CD4-positive, alpha-beta T cell treated with Interferon gamma for 1 hour (primary cell): Measurements from ENCODE around the gene ABCC3.
"Not testable (repeated sequence)": the region's sequence is repeated elsewhere in the genome, so short reads cannot be mapped to it uniquely, and the experiment has no call there.

Experiments used
- DNase-seq: peaks from one replicate; pipeline ENCODE4 v3.0.0-alpha.2; 2020

ABCC3 gene

DNA sequence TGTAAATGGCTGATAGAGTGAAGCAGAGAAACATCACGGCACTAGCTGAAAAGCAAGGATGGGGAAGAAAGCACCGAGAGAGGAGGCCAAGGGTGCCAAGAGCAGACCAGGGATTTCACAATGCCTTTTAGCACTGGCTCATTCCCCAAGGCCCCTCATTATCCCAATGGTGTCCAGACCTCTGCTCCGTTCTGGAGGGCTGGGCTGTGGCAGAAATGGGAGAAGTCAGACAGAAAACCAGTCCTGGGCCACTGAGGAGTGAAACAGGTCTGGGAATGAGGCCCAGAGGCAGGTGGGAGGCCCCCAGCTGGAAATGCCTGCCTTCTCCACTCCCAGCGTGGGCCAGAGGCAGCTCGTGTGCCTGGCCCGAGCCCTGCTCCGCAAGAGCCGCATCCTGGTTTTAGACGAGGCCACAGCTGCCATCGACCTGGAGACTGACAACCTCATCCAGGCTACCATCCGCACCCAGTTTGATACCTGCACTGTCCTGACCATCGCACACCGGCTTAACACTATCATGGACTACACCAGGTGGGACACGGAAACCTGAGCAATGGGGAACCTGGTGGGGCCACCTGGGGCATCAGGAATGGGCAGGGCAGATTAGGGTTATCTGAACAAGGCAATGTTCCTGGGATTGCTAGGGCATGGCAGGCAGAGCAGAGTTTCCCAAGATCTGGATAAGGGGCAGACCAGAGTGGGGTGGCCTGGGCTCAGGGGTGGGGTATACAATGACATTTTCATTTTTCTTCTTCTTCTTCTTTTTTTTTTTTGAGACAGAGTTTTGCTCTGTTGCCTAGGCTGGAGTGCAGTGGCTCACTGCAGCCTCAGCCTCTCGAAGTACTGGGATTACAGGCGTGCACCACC is 52.8 kb downstream of the ABCC3 start:
- DNase-seq: no peak

DNA sequence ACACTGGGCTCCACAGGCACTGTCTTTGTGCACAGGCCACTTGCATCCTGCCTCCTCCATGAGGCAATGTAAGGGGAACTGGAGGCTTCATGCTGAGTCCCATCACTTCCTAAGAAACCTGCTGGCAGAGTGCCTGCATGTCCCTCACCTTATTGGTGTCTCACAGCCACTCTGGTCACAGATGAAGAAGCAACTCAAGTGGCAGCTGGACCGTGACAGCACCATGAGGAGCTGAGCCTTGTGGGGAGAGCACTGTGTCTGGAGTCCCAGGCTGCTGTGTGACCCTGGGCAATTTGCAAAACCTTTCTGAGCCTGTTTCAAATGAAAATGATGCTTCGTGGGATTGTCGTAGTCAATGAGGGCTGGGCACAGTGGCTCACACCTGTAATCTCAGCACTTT is 53.6 kb downstream of the ABCC3 start:
- no peak for DNase-seq

DNA sequence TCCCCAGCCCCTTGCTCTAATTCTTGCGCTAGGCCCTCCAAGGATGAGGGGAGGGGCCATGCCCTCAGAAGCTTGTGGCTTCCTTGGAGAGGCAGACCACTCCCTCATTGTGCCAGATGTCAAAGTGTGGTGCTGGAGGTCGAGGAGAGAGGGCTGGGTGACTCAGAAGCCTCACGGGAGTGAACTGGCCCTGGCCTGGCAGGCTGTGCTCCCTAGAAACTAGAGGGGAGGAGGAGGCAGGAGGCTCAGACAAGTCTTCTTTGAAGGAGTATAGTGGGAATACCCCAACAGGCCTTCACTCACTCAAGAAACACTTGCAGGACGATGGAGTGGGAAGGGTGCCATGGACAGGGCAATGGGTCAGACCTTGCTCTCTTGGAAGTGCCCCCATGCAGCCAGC is 54.6 kb downstream of the ABCC3 start:
- DNase-seq: no peak

DNA sequence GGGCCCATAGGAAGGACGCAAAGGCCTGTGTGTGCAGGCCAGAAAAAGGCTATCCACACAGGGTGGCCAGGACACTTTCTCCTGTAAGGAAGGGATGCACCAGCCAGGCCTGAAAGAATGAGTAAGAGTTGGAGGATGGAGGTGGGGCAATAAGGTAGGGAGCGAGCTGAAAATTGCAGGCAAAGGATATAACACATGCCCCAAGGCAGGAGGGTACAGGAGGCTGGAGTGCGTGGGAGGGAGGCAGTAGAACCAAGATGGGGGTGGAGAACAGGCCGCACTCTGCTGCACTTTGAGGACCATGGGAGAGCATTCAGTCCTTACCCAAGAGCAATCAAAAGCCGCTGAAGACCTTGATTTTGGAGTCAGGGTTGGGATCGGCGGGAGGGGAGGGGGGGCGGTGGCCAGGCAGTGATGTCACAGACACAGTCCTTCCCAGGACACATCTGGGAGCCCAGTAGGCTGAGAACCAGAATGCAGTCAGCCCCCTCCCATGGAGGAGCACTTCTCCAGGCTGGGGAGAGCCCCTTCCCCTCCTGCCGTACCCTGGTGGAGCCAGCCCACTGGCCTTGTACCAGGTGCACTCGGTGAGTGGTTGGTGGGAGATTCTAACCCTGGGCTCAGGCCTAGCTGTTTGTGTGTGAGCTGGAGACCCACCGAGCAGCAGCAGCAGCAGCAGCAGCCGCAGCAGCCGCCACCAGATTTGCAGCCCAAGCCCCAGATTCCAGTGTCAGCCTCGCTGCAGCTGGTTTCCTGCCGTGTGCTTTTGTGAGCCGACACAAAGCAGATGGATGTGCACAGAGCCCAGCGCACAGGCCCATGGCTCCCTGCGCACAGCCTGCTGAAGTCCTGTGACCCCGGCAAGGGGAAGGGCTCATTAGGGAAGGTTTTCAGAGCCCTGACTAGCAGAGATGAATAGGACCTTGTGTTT is 55.5 kb downstream of the ABCC3 start:
- DNase-seq: no peak

DNA sequence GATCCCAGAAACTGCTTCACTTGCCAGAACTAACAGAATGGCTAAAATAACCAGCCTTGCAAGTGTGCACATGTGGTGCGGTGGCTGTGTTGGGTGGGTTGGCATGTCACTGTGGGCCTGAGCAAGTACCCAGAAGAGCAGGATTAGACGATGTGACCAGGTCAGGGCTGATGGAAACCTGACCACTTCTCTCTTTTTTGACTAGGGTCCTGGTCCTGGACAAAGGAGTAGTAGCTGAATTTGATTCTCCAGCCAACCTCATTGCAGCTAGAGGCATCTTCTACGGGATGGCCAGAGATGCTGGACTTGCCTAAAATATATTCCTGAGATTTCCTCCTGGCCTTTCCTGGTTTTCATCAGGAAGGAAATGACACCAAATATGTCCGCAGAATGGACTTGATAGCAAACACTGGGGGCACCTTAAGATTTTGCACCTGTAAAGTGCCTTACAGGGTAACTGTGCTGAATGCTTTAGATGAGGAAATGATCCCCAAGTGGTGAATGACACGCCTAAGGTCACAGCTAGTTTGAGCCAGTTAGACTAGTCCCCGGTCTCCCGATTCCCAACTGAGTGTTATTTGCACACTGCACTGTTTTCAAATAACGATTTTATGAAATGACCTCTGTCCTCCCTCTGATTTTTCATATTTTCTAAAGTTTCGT is 56.3 kb downstream of the ABCC3 start:
- DNase-seq: no peak

DNA sequence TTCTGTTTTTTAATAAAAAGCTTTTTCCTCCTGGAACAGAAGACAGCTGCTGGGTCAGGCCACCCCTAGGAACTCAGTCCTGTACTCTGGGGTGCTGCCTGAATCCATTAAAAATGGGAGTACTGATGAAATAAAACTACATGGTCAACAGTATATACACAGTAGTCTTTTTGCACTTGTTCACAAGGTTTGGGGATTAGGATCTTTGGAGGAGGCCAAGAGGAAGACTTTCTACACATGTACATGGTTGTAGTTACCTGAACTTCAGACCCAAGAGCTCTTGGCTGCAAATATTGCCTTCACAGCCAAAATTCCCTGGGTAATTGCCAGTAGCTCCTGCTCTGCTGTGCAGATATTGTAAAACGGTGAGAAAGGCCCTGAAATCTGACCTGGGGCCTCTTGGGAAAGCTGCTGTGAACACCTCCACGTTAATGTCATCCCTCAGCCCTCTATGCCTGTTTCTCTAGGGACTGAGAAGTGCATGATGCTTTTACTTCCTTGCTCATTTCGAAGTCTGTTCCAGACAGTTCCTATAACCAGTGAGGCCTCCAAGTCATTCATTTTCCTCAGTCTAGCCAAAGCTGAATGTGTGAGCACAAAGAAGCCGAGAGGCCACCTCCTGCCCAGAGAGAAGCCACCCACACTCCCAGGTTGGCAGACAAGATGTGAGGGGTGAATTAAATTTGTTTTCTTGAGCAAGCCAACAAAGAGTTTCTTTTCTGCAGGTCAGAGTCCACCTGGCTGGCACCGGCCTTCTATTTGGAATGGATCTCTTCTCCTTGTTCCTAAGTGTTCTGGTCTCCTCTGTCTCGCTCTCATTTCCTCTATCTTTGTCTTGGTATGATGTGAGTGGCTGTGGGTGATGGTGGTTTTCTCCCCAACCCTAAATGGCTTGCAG is 57.1 kb downstream of the ABCC3 start:
- no peak for DNase-seq

DNA sequence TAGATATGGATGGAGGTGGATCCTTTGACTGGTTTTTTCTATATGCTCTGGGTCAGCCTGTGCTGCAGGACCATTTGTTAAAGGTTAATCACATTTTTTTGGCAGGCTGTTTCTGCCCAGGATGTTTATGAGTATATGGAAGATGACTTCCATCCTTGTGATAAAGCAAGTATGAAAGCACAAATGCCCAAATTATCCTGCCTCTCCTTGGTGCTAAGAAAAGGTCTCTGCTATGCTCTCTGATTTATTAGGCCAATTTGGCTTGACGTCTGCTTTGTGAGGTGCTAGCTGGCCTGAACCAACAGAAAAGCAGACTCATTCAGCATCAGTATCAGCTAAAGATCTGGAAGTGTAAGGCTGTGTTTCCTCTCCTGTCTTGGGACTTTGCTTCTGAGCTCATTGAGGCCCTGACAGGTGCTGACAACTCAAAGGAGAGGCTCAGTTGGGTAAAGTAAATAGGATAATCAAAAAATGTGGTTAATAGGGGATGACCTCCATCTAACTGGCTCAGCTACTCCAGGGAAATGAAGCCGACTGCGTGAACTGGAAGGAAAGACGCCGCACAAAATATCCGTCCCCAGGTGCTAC is 57.9 kb downstream of the ABCC3 start:
- no peak for DNase-seq

DNA sequence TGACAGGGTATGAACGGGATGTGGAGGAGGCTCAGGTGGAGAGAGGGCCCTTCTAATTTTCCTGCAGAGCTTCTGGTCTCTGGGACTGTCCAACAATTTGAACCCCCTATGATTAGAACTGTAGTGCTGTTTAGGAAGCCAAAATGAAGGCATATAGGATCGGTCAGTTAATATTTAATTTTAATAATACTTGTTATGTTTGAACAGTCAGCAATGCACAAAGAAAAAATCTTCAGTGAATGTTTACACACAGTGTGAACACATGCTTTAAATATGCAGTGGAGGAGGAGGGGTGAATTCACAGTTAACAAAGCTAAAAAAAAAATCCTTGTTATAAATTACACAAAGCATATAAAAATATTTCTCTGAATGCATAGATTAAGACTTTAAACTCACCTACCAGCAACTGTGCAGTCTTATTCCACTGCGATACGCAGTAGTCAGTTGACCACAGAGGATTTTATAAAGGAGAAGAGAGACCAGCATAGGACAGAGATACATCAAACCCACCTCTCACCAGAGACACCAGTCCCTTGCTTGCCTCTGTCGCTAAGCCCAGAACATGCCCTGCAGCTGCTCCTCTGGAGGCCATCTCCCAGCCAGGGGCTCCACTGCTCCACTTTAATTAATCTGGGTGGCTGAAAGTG is 58.5 kb downstream of the ABCC3 start:
- DNase-seq: no peak

DNA sequence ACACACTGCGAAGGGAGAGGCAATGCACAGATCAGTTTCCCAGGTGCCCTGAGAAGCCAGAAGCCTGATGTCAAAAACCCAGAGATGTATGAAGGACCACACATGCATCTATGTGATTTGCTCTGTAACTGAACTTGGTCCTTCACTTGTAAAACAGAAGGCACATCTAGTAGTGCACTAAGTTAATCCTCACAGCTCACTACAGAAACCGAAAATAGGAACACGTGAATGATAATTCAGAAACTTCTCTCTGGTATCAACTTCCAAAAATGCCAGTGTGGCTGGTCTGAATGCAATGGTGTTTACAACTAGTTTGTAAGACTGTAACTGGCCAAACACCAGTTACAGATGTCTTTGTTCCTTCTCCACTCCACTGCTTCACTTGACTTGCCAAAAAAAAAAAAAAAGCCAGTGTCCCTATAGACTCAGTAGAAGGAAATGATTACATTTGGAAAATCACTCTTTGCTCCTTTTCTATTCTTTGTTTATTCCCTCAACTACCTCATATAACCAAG is 61.7 kb downstream of the ABCC3 start:
- no peak for DNase-seq

DNA sequence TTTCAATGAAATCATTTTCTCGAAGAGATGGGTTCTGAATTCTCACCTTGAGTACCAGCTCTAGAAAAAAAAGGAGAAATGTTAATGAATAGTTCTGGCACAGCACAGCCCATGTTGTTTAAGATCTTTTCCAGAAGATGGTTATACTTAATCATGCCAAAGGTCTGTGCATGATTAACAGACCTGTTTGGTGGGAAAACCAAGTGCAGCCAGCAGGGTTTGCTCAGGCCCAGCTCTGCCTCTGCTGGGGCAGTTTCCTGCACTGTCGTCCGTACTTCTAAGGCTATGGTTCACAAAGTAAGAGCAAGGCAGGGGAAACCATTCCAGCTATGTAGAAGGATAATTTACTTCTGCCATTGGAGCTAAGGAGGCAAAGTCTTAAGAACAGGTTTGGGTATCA is 62.4 kb downstream of the ABCC3 start:
- DNase-seq: no peak

DNA sequence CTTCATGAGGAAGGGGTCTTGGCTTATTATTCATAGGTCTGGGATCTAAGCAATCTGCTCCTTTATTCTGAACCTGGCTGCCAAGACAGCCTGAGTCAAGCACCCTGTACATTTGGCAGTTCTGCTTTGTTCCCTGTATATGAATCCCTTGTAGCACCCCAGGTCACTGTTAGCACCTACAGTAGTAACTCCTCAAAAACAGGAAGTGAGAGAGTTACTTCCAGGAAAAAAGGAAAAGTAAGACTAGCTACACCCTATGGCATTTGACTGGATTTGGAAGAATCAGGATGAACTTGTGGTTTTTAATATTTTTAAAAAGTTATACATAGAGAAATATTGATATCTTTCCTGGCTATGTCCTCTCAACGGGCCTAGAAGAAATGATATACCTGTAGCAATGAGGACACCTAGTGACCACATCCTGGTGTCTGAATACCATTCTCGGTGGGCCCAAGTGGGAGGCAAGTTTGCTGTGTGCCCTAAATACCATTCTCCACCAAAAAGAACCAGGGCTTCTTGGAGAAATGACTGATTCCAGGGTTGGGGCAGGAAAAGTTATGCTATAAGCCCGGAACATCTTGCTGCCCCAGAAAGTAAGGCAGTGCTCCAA is 63.1 kb downstream of the ABCC3 start:
- DNase-seq: no peak

DNA sequence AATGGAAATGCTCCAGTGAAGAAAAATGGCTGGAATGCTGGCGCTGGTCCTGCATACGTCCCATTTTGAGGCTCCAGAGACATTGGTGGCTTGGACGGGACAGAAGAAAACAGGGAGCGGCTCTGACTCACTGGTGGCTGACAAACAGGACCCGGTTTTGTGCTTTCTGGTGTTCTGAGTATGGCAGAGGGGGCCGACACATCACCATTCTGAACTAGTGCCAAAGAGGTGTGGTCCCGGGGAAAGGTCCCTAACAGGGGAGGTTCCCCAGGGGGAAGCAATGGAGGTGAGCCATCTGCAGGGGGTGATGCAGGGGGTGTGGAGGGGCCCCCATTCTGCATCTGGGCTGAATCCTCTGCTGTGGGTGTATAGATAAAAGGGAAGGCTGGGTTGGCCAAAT is 64.7 kb downstream of the ABCC3 start:
- no peak for DNase-seq

DNA sequence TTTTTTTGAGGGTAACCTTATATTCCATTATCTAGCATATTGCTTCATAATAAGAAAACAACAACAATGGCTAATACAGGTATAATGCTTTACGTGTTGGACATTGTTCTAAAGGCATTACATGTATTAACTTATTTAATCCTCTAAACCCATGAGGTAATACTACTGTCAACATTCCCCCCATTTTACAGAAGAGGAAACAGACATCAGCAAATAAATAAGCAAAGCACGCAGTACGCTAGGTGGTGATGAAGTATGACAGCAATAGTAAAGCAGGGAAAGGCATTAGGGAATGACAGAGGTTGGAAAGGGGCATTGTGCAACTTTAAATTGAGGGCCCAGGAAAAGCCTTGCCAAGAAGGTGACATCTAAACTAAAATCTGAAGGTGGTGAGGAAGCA is 68.5 kb downstream of the ABCC3 start:
- DNase-seq: no peak

DNA sequence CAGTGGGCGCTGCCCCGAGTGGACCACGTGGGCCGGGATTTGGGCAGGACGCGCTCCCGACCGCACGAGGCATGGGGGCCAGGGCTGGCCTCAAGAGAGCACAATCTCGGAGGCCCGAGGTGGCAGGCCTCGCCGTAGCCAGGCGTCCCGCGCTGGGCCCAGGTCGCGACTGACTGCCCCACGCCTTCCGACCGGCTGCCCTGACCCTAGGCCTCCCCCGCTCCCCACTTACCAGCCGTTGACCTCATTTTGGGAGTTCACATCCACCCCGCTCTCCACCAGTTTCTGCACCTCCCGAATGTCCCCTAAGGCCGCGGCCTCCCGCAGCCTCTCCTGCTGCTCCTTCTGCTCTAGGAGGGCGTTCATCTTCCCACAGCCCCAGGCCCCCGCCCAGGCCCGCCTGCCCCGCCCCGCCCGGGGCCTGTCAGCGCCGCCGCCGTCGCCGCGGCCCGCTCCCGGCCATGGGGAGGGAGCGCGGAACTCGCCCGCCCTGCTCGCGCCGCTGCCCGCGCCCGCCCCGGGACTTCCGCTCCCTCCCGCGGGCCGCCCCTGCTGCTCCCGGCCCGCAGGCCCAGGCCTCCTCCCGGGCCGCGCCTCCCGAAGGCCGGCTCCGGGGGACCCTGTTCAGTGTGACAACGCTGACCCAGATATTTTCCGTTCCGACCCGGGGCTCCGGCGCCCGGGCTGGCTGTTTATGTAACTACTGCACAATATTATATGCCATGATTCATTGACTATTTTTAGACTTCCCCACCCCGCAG is 72.8 kb downstream of the ABCC3 start, which contains the start of gene ANKRD40:
TSS of gene ANKRD40 (minus strand) at position 626 of the 761 bp plus-strand sequence. CDS start at position 366, 260 bp downstream.
- peak; percentile 87 for DNase-seq

DNA sequence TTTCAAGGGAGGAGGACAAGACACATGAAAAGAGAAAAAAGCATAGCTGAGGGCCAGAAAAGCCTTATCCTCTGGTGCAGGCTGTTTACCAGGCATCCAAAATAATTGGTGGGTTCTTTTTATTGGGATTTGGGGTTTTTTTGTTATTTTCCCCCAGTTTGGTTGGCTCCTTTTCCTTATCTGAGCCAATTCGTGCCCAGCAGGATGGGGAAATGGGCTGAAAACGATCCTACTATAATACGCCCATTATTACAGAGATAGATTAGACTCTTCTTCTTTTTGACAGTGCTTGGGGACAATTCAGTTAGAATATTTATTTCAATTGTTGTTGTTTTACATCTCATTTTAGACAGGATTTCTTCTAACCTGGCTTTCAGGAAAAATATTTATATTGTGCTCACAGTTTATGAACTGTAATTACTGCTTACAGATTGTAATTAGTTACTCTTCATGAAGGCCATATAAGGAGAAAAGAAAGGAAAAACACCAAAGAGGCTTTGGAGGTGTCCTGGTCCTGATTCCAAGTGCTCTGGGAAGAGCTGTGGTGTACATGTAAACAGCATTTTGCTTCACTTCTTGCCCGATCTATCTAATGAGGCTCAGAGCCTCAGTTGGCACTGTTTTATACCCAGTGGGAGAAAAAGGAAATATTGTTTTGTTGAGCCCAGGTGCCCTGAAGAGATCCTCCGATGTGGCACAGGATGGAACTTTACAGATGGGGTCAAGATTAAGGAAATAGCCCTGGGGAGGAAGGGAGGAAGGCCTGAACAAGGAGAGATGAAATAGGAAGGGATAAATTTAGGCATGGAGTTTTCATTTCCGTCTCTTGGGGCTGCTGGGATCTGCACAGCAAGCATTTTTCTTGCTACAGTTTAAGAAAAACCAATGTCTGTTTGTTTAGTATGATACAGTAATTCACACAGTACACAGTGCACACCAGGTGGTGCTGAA is 73.6 kb downstream of the ABCC3 start:
- no peak for DNase-seq

DNA sequence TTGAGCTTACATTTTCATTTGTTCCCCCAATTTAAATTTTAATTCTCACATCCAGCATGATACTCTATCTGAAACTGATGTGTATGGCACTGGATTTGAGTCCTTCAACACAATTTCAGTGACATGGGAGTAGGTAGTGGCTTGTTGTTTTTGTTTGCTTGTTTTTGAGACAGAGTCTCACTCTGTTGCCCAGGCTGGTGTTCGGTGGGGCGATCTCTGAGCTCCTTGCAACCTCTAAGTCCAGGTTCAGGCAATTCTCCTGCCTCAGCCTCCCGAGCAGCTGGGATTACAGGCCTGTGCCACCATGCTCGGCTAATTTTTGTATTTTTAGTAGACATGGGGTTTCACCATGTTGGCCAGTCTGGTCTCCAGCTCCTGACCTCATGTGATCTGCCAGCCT is 74.4 kb downstream of the ABCC3 start:
- DNase-seq: not testable (repeated sequence)

DNA sequence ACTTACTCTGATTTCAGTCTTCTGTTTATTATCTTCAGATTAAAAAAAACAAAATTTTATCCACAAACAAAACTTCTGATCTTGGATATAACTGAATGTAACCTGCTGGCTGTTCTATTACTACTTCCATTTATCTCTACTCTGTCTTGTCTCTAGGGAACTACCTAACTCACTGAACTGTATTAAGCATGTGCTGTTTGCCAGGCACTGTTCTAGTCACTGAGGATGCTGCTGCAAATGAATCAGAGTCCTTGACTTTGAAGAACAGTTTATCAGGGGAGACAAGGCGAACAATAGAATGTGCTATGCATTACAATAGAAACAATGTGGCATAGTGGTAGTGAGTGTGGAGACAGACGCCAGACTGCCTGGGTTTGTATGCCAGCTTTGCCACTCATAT is 75.3 kb downstream of the ABCC3 start:
- DNase-seq: no peak

DNA sequence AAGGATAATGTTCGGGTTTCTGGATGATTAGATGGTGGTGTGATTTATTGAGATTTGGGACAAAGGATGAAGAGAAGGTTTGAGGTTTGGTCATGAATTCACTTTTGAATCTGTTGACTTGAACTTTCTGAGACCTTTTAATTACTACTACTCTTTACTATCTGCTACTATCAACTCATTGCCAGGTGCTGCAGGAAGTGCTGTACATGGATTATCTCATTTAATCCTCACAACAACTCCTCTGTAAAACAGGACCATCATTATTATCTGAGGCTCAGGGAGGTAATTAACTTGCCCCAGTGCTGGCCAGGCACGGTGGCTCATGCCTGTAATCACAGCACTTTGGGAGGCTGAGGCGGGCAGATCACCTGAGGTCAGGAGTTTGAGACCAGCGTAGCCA is 76.0 kb downstream of the ABCC3 start:
- DNase-seq: no peak

DNA sequence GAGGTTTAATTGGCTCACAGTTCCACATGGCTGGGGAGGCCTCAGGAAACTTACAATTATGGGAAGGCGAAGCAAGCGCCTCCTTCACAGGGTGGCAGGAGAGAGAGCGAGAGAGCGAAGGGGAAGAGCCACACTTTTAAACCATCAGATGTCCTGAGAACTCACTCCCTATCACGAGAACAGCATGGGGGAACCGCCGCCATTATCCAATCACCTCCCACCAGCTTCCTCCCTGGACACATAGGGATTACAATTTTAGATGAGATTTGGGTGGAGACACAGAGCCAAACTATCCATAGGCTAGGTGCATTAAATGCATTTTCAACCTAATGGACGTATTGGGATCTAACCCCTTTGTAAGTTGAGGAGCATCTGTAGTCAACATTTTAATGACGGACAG is 78.0 kb downstream of the ABCC3 start:
- DNase-seq: no peak
